T-helper 1 cell treated with Interleukin-12 subunit alpha and Interleukin-12 subunit beta and Interleukin-4 antibody, amounts not matched to agents 30 ng/mL and 1 ng/mL, for 36 hours (primary cell): ENCODE data around the gene HJV. TPM values are rescaled to one million over a fixed set of nuclear protein-coding genes. Genes with fewer than 3 reads are reported as not detected.

Experiments
- intact Hi-C: fragments of 100-400 bp; cut with micrococcal nuclease; formaldehyde crosslinking; loops from one replicate; pipeline ENCODE4 v1.15.1; 2024
- total RNA-seq: library from RNA; stranded (reverse); gene quantifications from 2 replicates; pipeline ENCODE4 v1.2.3, GENCODE V29; 2022

The HJV gene
- total RNA-seq, 1 donor from 2014 or later = not detected

- intact Hi-C loops = no loop called here
Measured at GRCh38 chr1:146022403-146023127, 1.0 kb upstream of the HJV start.

GRCh38 chr1:146021050-146021445 is 487 bp downstream of the HJV start:
- intact Hi-C loops = no loop called here

GRCh38 chr1:146020058-146021049 is 1.2 kb downstream of the HJV start:
- intact Hi-C loops = no loop called here

GRCh38 chr1:146019231-146020057 is 2.1 kb downstream of the HJV start:
- intact Hi-C loops = no loop called here

- intact Hi-C loops = no loop called here
Measured at GRCh38 chr1:146016891-146017290, 4.6 kb downstream of the HJV start.

- intact Hi-C loops = loop anchor here (1.0 to 5.0 kb wide), 6 partner anchors 36 to 291 kb away; partner anchors contain the start of genes ITGA10, NUDT17 and PIAS3
Measured at GRCh38 chr1:146013559-146013922, 8.0 kb downstream of the HJV start.

GRCh38 chr1:146012703-146013558 is 8.6 kb downstream of the HJV start:
- intact Hi-C loops = loop anchor here (1.0 to 5.0 kb wide), 6 partner anchors 36 to 291 kb away; partner anchors contain the start of genes ITGA10, NUDT17 and PIAS3

- intact Hi-C loops = loop anchor here (5.0 kb wide), 2 partner anchors 153 to 288 kb away; partner anchors contain the start of gene PIAS3
Measured at GRCh38 chr1:146010126-146010738, 11.3 kb downstream of the HJV start.

GRCh38 chr1:146007489-146008133 is 13.9 kb downstream of the HJV start:
- intact Hi-C loops = loop anchor here (2.0 kb wide), 3 partner anchors 27 to 89 kb away; partner anchors contain the start of genes PEX11B and RBM8A

GRCh38 chr1:146001709-146002108 is 19.8 kb downstream of the HJV start:
- intact Hi-C loops = no loop called here

- intact Hi-C loops = loop anchor here (5.0 kb wide), 1 partner anchor 177 kb away; the partner anchor contains the start of genes POLR3C and RNF115
Measured at GRCh38 chr1:145999321-146000024, 22.1 kb downstream of the HJV start.

GRCh38 chr1:145997718-145998023 is 23.9 kb downstream of the HJV start:
- intact Hi-C loops = loop anchor here (2.0 to 5.0 kb wide), 2 partner anchors 79 to 175 kb away; partner anchors contain the start of genes PEX11B, POLR3C and RNF115

- intact Hi-C loops = loop anchor here (2.0 to 5.0 kb wide), 2 partner anchors 78 to 175 kb away; partner anchors contain the start of genes PEX11B, POLR3C and RNF115
Measured at GRCh38 chr1:145997016-145997717, 24.4 kb downstream of the HJV start.

GRCh38 chr1:145996433-145997015 is 25.0 kb downstream of the HJV start, which contains the start of gene TXNIP:
Gene TXNIP (minus strand): TSS chr1:145996579. CDS start chr1:145996266, 313 bp downstream.
- intact Hi-C loops = loop anchor here (1.0 to 5.0 kb wide), 8 partner anchors 11 to 174 kb away; partner anchors contain the start of genes ANKRD34A, LIX1L, PEX11B and POLR3C

- intact Hi-C loops = loop anchor here (1.0 to 5.0 kb wide), 8 partner anchors 11 to 174 kb away; partner anchors contain the start of genes ANKRD34A, LIX1L, PEX11B and POLR3C
Measured at GRCh38 chr1:145995964-145996432, 25.5 kb downstream of the HJV start.

GRCh38 chr1:145995148-145995881 is 26.2 kb downstream of the HJV start:
- intact Hi-C loops = loop anchor here (5.0 kb wide), 1 partner anchor 173 kb away; the partner anchor contains the start of genes POLR3C and RNF115
